Neuronal stem cell (in vitro differentiated cells): ENCODE results near the gene SERPINB12.

Experiments
- DNase-seq: peaks from one replicate; pipeline ENCODE4 v3.0.0-alpha.2; 2013; ENCODE audit warnings: low spot score
- H2AFZ ChIP-seq: one replicate; pipeline ENCODE4 v1.6.1; 2013; ENCODE audit warnings: mild to moderate bottlenecking, low read length, inconsistent platforms
- H2AK5ac ChIP-seq: 2 replicates; pipeline ENCODE4 v1.6.1; 2013; ENCODE audit warnings: low read depth, mild to moderate bottlenecking, inconsistent platforms, low read length, moderate library complexity, mixed read lengths
- H2BK120ac ChIP-seq: 2 replicates; pipeline ENCODE4 v1.6.1; 2013; ENCODE audit warnings: low read depth, mild to moderate bottlenecking, inconsistent platforms, low read length, moderate library complexity, mixed read lengths
- H2BK12ac ChIP-seq: one replicate; pipeline ENCODE4 v1.6.1; 2013; ENCODE audit warnings: low read length, inconsistent platforms
- H2BK15ac ChIP-seq: 2 replicates; pipeline ENCODE4 v1.6.1; 2013; ENCODE audit warnings: mild to moderate bottlenecking, low read length, inconsistent platforms, mixed read lengths
- H2BK5ac ChIP-seq: one replicate; pipeline ENCODE4 v1.6.1; 2013; ENCODE audit warnings: inconsistent platforms, mild to moderate bottlenecking, low read length, moderate library complexity
- H3K14ac ChIP-seq: one replicate; pipeline ENCODE4 v1.6.1; 2013; ENCODE audit warnings: low read length, inconsistent platforms
- H3K18ac ChIP-seq: 2 replicates; pipeline ENCODE4 v1.6.1; 2013; ENCODE audit warnings: low read length, inconsistent platforms
- H3K23ac ChIP-seq: 2 replicates; pipeline ENCODE4 v1.6.1; 2013; ENCODE audit warnings: low read depth, mild to moderate bottlenecking, mixed read lengths, low read length, inconsistent platforms; ENCODE audit not compliant: poor library complexity
- H3K27ac ChIP-seq: replicated peaks from 3 replicates; pipeline ENCODE4 v1.5.1; 2013; ENCODE audit warnings: low read length, inconsistent platforms
- H3K27me3 ChIP-seq, 3 experiments: 2 replicates each; pipeline ENCODE4 v1.6.1; 2013; ENCODE audit warnings: low read length in 3 of 3, mild to moderate bottlenecking in 2 of 3, inconsistent platforms in 1 of 3, low read depth in 1 of 3, mixed read lengths in 1 of 3, moderate library complexity in 1 of 3; ENCODE audit not compliant: control insufficient read depth in 3 of 3, insufficient read depth in 3 of 3
- H3K36me3 ChIP-seq, 2 donors: replicated peaks in 1 of 2; 2 replicates each; pipeline ENCODE4 v1.6.1; 2013; ENCODE audit warnings: low read length in 2 of 2; ENCODE audit not compliant: control insufficient read depth in 2 of 2, insufficient read depth in 2 of 2
- H3K4ac ChIP-seq: 2 replicates; pipeline ENCODE4 v1.6.1; 2013; ENCODE audit warnings: inconsistent platforms, mild to moderate bottlenecking, low read length, moderate library complexity
- H3K4me1 ChIP-seq, 2 donors: 1 replicate in 1 of 2; 2 replicates in 1 of 2; pipeline ENCODE4 v1.6.1; 2013; ENCODE audit warnings: low read length in 2 of 2, low read depth in 1 of 2; ENCODE audit not compliant: control insufficient read depth in 2 of 2, insufficient read depth in 1 of 2
- H3K4me2 ChIP-seq: one replicate; pipeline ENCODE4 v1.6.1; 2013; ENCODE audit warnings: mild to moderate bottlenecking, low read length, inconsistent platforms; ENCODE audit not compliant: insufficient read depth, poor library complexity, severe bottlenecking
- H3K4me3 ChIP-seq, 2 donors: 2 replicates each; pipeline ENCODE4 v1.5.1; 2013; ENCODE audit warnings: low read length in 2 of 2, mild to moderate bottlenecking in 2 of 2, inconsistent platforms in 1 of 2, moderate library complexity in 1 of 2
- H3K79me1 ChIP-seq: one replicate; pipeline ENCODE4 v1.6.1; 2013; ENCODE audit warnings: low read depth, mild to moderate bottlenecking, inconsistent platforms, low read length, moderate library complexity
- H3K9ac ChIP-seq: one replicate; pipeline ENCODE4 v1.6.1; 2013; ENCODE audit warnings: mild to moderate bottlenecking, low read depth, low read length, inconsistent platforms; ENCODE audit not compliant: poor library complexity
- H3K9me3 ChIP-seq, 2 donors: replicated peaks in 1 of 2; 2 replicates each; pipeline versions ENCODE3 to v1.6.1; 2013; ENCODE audit warnings: low read length in 2 of 2, mild to moderate bottlenecking in 2 of 2, inconsistent platforms in 1 of 2, low read depth in 1 of 2, mixed read lengths in 1 of 2, moderate library complexity in 1 of 2; ENCODE audit not compliant: control insufficient read depth in 2 of 2, insufficient read depth in 1 of 2
- H4K8ac ChIP-seq: one replicate; pipeline ENCODE4 v1.6.1; 2013; ENCODE audit warnings: low read depth, mild to moderate bottlenecking, inconsistent platforms, low read length, moderate library complexity
- H4K91ac ChIP-seq: one replicate; pipeline ENCODE4 v1.6.1; 2013; ENCODE audit warnings: low read length, low read depth, mild to moderate bottlenecking, inconsistent platforms; ENCODE audit not compliant: poor library complexity
- WGBS, 2 donors: extraction: QIAGEN DNeasy Blood & Tissue Kit; methylation state at CpG; one replicate each; pipeline ENCODE4 v1.1.7; 2013; ENCODE audit warnings: missing lambda C conversion rate in 2 of 2, mixed read lengths in 1 of 2; ENCODE audit not compliant: insufficient read length in 2 of 2, insufficient replicate concordance in 1 of 2; ENCODE audit errors: extremely low coverage in 2 of 2; 5-methylcytosine and 5-hydroxymethylcytosine counted together

SERPINB12 gene

GRCh38 chr18:63545000-63545399 is 2.8 kb downstream of the SERPINB12 start:
- no peak overlapping the region for H2BK5ac ChIP-seq
- no CpG with 5 or more reads among the region's 3 CpGs for WGBS, 2 donors
- H3K27ac ChIP-seq, result no peak overlapping the region
- no peak overlapping the region for H3K9ac ChIP-seq
- H3K9me3 ChIP-seq, result no peaks in the 10 kb centered on the region
- H3K4ac ChIP-seq, result no peak overlapping the region
- H3K23ac ChIP-seq, result no peak overlapping the region
- H2AK5ac ChIP-seq, result no peak overlapping the region
- H2AFZ ChIP-seq, result no peak overlapping the region
- H3K14ac ChIP-seq, result no peak overlapping the region
- DNase-seq, result no peak
- no peak overlapping the region for H3K4me3 ChIP-seq
- H2BK12ac ChIP-seq, result no peak overlapping the region
- peaks cover 0 to 11% of the 10 kb centered on the region in 2 donors for H3K4me1 ChIP-seq
- no peak overlapping the region for H3K4me2 ChIP-seq
- H3K27me3 ChIP-seq, result no peaks in the 10 kb centered on the region
- no peaks in the 10 kb centered on the region for H3K79me1 ChIP-seq
- H4K91ac ChIP-seq, result no peak overlapping the region
- no peak overlapping the region for H2BK120ac ChIP-seq
- no peaks in the 10 kb centered on the region for H3K36me3 ChIP-seq
- H2BK15ac ChIP-seq, result no peak overlapping the region
- no peak overlapping the region for H4K8ac ChIP-seq
- H3K18ac ChIP-seq, result no peak overlapping the region

- H3K14ac ChIP-seq, result no peak overlapping the region
- no peaks in the 10 kb centered on the region for H3K9me3 ChIP-seq
- no peak overlapping the region for H2BK15ac ChIP-seq
- no CpG with 5 or more reads among the region's 1 CpG for WGBS, 2 donors
- H3K79me1 ChIP-seq, result no peaks in the 10 kb centered on the region
- DNase-seq, result no peak
- no peak overlapping the region for H3K4me2 ChIP-seq
- H3K23ac ChIP-seq, result no peak overlapping the region
- H3K18ac ChIP-seq, result no peak overlapping the region
- no peak overlapping the region for H2BK120ac ChIP-seq
- peaks cover 3 to 6% of the 10 kb centered on the region in 2 donors for H3K4me1 ChIP-seq
- no peak overlapping the region for H3K4me3 ChIP-seq
- no peak overlapping the region for H2AFZ ChIP-seq
- no peak overlapping the region for H3K4ac ChIP-seq
- H4K91ac ChIP-seq, result no peak overlapping the region
- H2BK5ac ChIP-seq, result no peak overlapping the region
- no peak overlapping the region for H2AK5ac ChIP-seq
- no peak overlapping the region for H4K8ac ChIP-seq
- no peaks in the 10 kb centered on the region for H3K27me3 ChIP-seq
- no peak overlapping the region for H3K27ac ChIP-seq
- no peak overlapping the region for H2BK12ac ChIP-seq
- H3K9ac ChIP-seq, result no peak overlapping the region
- no peaks in the 10 kb centered on the region for H3K36me3 ChIP-seq
Measured at GRCh38 chr18:63550068-63550467, 7.9 kb downstream of the SERPINB12 start.

- H4K91ac ChIP-seq, result no peak overlapping the region
- WGBS, 2 donors, result no CpG with 5 or more reads among the region's 3 CpGs
- H3K9me3 ChIP-seq, result no peaks in the 10 kb centered on the region
Measured at GRCh38 chr18:63551769-63552168, 9.6 kb downstream of the SERPINB12 start.

GRCh38 chr18:63552581-63552980 is 10.4 kb downstream of the SERPINB12 start:
- Histone ChIP-seq H3K23ac (no peak overlapping the region), H3K4me2 (no peak overlapping the region), H3K4me3 (no peak overlapping the region), H4K8ac (no peak overlapping the region), H2BK12ac (no peak overlapping the region), H2BK5ac (no peak overlapping the region), H3K9ac (no peak overlapping the region), H3K27me3 (no peaks in the 10 kb centered on the region), H3K18ac (no peak overlapping the region), H3K79me1 (no peaks in the 10 kb centered on the region), H2AFZ (peak overlapping the region; percentile 71), H3K4ac (no peak overlapping the region), H3K36me3 (no peaks in the 10 kb centered on the region), H2BK15ac (no peak overlapping the region), H3K4me1 (peaks cover 3 to 4% of the 10 kb centered on the region in 2 donors), H2AK5ac (no peak overlapping the region), H3K27ac (no peak overlapping the region), H3K14ac (no peak overlapping the region), H4K91ac (no peak overlapping the region), H2BK120ac (no peak overlapping the region), H3K9me3 (no peaks in the 10 kb centered on the region)
- WGBS, 2 donors, result no CpG with 5 or more reads among the region's 2 CpGs
- no peak for DNase-seq

More at GRCh38 chr18:63551769-63552168, 9.6 kb downstream of the SERPINB12 start:
- no peak overlapping the region for H2BK5ac ChIP-seq
- no peak overlapping the region for H3K27ac ChIP-seq
- H2AFZ ChIP-seq, result no peak overlapping the region
- no peaks in the 10 kb centered on the region for H3K36me3 ChIP-seq
- no peak overlapping the region for H3K4me2 ChIP-seq
- H3K9ac ChIP-seq, result no peak overlapping the region
- H3K4ac ChIP-seq, result no peak overlapping the region
- H3K18ac ChIP-seq, result no peak overlapping the region
- no peak overlapping the region for H2BK12ac ChIP-seq
- H3K23ac ChIP-seq, result no peak overlapping the region
- H3K14ac ChIP-seq, result no peak overlapping the region
- no peaks in the 10 kb centered on the region for H3K79me1 ChIP-seq
- DNase-seq, result no peak
- H2AK5ac ChIP-seq, result no peak overlapping the region
- H2BK15ac ChIP-seq, result no peak overlapping the region
- no peak overlapping the region for H4K8ac ChIP-seq
- H2BK120ac ChIP-seq, result no peak overlapping the region
- H3K4me1 ChIP-seq, result peaks cover 3 to 4% of the 10 kb centered on the region in 2 donors
- no peak overlapping the region for H3K4me3 ChIP-seq
- H3K27me3 ChIP-seq, result no peaks in the 10 kb centered on the region
